AML-193 (cell line): ENCODE data around the gene PITRM1.

Experiments
- DNase-seq, 2 experiments: peaks; one replicate each; lab custom pipeline; 2025; lab: John Stamatoyannopoulos, UW

PITRM1 gene

GRCh38 chr10:3167611-3168330 lies 4.8 kb downstream of the PITRM1 start:
- no peak for DNase-seq

DNA sequence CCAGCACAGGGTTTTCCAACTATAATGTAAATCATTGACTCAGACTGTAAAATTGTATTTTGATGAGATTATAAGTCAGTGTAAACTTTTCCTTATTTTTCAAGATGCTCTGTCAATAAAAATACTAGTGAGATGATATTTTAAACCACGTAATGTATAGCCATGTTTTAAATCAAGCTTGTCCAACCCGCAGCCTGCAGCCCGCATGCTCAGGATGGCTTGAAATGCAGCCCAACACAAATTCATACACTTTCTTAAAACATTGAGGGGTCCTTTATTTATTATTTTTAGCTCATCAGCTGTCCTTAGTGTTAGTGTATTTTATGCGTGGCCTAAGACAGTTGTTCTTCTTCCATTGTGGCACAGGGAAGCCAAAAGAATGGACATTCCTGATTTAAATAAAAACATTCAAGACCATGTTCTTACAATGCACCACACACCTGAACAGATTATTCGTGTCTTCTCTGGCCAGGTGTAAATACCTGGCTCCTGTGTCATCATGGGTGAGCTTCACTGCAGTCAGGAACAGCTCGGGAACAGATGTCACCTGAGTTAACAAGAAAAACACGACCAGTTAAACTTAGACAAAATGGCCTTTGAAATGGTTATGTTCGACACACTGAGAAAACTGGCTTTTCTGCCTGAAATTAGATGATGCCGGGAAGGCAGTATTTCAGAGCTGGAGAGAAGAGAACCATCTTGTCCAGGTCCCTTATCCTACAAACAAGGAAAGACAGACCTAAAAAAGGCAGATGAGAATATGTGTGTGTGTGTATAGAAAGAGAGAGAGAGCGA lies 5.9 kb downstream of the PITRM1 start:
- no peak for DNase-seq

GRCh38 chr10:3165196-3165595 lies 7.4 kb downstream of the PITRM1 start:
- no peak for DNase-seq

DNA sequence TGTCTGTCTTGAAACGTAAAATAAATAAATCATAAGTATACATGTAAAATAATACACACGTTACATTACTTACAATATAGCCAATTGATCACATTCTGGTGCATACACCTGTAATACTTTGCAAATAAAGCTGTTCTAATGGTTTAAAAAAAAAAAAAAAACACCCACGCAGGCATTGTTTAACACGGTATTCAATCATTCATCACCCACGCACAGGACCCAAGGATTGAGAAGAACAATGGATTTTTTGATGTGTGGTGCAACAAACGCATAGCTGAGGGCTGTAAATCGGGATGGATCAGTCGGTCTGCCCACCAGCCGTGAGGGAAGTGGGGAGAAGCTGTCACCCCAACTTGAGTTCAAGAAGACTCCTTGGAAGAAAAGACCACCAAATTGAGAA lies 8.7 kb downstream of the PITRM1 start:
- DNase-seq = no peak

DNA sequence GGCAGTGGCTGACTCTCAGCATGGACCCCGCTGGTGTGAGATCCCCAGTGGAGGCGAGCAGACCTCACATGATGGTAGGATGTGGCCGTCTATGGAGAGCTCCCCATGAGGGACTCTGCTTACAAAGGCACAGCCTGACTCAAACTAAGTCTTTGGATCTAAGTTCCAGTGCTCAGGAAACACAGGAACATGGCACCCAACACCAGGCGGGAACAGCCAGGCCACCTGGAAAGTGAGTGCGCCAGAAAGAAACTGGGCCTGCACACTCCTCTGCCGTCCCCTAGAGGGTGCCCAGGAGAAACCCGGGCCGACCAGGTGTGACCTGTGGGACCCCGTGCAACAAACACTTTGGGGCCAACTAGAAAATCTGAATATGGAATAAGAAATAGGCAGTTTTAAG lies 10.0 kb downstream of the PITRM1 start:
- no peak for DNase-seq

DNA sequence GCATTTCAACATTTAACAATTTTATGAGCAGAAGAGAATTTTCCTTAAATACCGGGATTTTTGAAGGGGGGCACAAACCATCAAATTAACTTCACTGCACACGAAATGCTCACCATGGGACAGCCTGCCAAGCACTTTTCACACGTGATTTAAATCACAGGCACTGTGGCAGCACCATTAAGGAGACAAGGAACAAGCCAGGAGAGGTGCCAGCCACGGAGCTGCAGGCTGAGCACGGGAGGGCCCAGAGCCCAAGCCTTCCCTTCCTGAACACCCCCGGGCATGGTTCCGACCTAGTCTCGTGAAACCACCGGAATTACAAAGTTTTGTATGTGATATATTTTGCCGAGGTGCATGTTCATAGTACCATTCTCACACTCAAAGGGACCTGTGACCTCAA lies 13.4 kb downstream of the PITRM1 start:
- no peak for DNase-seq

GRCh38 chr10:3154666-3155065 lies 17.9 kb downstream of the PITRM1 start:
- no peak for DNase-seq

GRCh38 chr10:3152566-3152935 lies 20.0 kb downstream of the PITRM1 start:
- DNase-seq = no peak

- no peak for DNase-seq
Measured at GRCh38 chr10:3151889-3152565, 20.6 kb downstream of the PITRM1 start.

GRCh38 chr10:3150961-3151360 lies 21.6 kb downstream of the PITRM1 start:
- no peak for DNase-seq

GRCh38 chr10:3150366-3150765 lies 22.2 kb downstream of the PITRM1 start:
- DNase-seq = no peak

- no peak for DNase-seq
Measured at GRCh38 chr10:3149918-3150317, 22.7 kb downstream of the PITRM1 start.

DNA sequence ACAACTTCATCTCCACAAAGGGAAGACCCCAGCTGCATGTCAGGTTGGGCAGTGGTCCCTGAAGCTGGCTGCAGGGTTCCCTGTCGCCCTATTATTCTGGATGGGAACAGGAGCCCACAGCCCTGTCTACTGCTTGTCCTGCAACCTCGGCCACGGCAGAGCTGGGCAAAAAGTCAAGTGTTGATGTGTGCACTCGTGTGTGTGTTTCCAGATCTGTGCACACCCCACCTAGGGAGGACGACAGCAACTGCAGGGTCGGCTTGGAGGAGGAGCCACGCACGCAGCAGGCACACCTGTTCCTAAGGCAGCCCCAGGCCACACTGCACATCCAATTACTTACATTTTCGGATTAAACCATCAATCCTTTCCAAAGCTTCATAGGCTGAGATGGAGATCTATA lies 23.6 kb downstream of the PITRM1 start:
- DNase-seq = no peak

GRCh38 chr10:3148041-3148440 lies 24.5 kb downstream of the PITRM1 start:
- no peak for DNase-seq

GRCh38 chr10:3147117-3147820 lies 25.3 kb downstream of the PITRM1 start:
- DNase-seq = no peak

- DNase-seq = no peak
Measured at GRCh38 chr10:3146289-3146688, 26.3 kb downstream of the PITRM1 start.

- DNase-seq = no peak
Measured at GRCh38 chr10:3145366-3145765, 27.2 kb downstream of the PITRM1 start.

DNA sequence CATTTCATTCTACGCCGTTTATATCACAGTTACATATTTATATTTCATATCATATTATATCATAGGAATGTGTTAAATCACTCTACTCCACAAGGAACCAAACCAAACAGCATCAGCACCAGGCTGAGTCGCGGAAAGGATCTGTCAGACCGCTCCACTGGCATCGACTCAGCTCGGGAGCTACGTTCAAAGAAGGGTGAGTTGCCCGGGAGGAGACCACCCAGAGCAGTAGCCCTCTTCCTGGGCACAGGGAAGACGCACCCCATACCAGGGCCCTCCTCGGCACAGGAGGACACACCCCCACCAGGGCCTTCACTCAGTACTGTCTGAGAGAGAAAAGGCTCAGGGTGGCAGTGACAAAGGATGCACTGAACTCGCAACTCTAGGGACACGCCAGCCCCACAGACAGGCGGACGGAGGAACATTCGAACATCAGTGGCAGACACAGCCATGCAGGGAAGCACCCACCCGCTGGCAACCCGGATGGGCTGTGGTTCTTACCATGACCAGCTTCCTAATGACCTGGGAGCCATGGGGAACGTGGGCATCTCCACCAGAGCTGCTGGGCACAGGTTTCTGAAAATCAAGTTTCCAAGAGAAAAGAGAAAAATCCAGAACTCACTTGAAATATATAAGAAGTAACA lies 28.7 kb downstream of the PITRM1 start:
- no peak for DNase-seq

DNA sequence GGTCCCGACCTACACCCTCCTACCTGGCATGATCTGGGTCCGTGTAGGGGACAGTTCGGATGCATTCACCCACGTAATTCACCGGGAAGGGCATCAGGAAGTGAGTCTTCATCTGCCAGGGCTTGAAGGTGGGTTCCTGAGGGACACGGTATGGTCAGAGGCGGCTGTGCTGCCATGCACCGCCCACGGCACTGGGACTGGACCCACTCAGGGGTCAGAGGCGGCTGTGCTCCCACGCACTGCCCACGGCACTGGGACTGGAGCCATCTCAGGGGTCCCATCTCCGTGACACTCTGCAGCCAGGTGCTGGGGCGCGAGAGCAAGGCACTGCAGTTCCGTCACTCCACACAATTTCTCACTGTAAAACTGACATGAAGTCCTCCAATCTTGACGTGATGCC lies 29.2 kb downstream of the PITRM1 start:
- no peak for DNase-seq

DNA sequence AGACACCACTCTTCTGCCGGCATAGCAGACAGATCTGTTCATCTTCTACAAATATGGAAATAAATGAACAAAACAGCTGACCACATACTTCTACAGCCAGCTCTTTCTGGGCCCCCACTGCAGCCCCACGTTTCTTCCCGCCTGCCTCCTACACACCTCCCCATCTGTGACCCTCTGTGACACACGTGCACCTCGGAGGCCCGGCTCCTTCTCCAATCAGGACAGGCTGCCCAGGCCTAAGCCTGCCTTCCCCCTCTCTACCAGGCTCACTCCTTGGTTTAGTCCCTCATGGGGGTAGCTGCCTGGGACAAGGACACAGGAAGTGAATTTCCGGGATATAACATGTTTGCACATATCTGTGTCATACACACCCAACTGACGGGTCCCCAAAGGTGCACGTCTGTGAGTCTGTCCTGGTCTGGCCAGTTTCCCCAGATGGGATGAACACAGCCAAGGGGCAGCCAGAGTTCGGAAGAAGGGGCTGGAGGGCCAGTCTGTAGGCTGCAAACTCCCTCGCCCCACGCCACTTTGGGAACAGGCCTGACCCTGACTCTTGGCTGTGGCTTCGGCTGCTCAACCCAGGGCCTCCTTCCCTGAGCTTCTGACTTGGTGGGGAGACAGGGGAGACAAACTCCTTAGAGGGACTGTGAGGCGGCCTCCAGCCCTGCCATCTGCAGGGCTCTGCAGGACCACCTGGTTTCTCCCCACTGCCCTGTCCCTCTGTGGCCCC lies 30.3 kb downstream of the PITRM1 start:
- no peak for DNase-seq

DNA sequence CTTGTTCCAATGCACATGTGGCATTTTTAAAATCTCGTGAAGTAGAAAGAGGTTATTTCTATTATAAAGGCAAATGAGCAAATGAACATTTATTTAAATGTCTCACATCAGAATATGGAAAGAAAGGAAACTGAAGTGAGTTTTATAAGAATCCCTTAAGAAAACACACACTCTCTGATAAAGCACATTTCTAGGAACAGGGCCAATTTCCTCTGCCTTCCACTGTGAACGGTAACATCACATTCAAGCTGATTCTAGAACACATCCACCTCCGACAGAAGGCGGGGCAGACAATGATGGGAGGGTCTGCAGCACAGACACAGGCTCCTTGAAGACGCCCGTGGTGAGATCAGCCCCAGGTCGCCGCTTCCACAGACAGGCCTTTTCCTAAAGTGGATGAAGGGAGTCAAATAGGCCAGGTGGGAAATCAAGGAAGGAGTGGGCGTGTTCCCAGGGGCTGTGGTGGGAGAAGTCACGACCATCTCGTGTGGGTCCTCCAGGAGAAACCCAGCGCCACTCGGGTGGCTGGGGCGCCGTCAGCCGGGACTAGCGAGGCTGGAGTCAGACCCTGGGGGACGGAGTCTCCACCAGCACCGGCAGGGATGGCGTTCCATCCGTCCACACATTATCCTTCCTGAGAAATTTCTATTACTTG lies 31.1 kb downstream of the PITRM1 start:
- no peak for DNase-seq
